HG03378 (cell line): ENCODE measurements around the gene POLQ.
A peak's percentile ranks its signal among the peaks of the same experiment; 100 is the strongest.
"Not testable (repeated sequence)": the region's sequence is repeated elsewhere in the genome, so short reads cannot be mapped to it uniquely, and the experiment has no call there.

Source experiments
- ATAC-seq: cut with Tn5 transposase; IDR thresholded peaks from one replicate; pipeline ENCODE4 v1.9.1; 2021; ENCODE audit warnings: mild to moderate bottlenecking, moderate library complexity; ENCODE audit not compliant: unreplicated experiment

POLQ gene

GRCh38 chr3:121545574-121546455 lies at the start of gene POLQ:
POLQ (minus strand) TSS chr3:121545988; CDS start chr3:121545877, 111 bp downstream.
- peak; percentile 71 for ATAC-seq

GRCh38 chr3:121594850-121595249 lies 49.1 kb upstream of the POLQ start:
- no peak for ATAC-seq

GRCh38 chr3:121593806-121594205 lies 48.0 kb upstream of the POLQ start:
- ATAC-seq: not testable (repeated sequence)

GRCh38 chr3:121592856-121593702 lies 47.3 kb upstream of the POLQ start, which contains the start of gene FBXO40:
FBXO40 (plus strand) TSS chr3:121593379; CDS start chr3:121620576, 27,197 bp downstream.
- no peak for ATAC-seq

GRCh38 chr3:121584418-121584817 lies 38.6 kb upstream of the POLQ start:
- ATAC-seq: no peak

GRCh38 chr3:121581691-121582090 lies 35.9 kb upstream of the POLQ start:
- ATAC-seq: no peak

GRCh38 chr3:121574449-121574848 lies 28.7 kb upstream of the POLQ start:
- no peak for ATAC-seq

GRCh38 chr3:121567649-121568048 lies 21.9 kb upstream of the POLQ start, which contains the start of gene ARGFX:
ARGFX (plus strand) TSS chr3:121567949; CDS start chr3:121570714, 2,765 bp downstream.
- ATAC-seq: no peak

GRCh38 chr3:121566773-121567172 lies 21.0 kb upstream of the POLQ start:
- ATAC-seq: no peak

- no peak for ATAC-seq
Observed at GRCh38 chr3:121562148-121562547, 16.4 kb upstream of the POLQ start.

GRCh38 chr3:121557426-121557934 lies 11.7 kb upstream of the POLQ start:
- no peak for ATAC-seq

GRCh38 chr3:121552797-121553196 lies 7.0 kb upstream of the POLQ start:
- ATAC-seq: no peak

GRCh38 chr3:121552379-121552778 lies 6.6 kb upstream of the POLQ start:
- no peak for ATAC-seq

GRCh38 chr3:121545049-121545573 lies 677 bp downstream of the POLQ start:
- no peak for ATAC-seq

- ATAC-seq: no peak
Observed at GRCh38 chr3:121542924-121543323, 2.9 kb downstream of the POLQ start.

GRCh38 chr3:121531269-121531668 lies 14.5 kb downstream of the POLQ start:
- no peak for ATAC-seq

GRCh38 chr3:121529308-121529707 lies 16.5 kb downstream of the POLQ start:
- ATAC-seq: no peak

- no peak for ATAC-seq
Observed at GRCh38 chr3:121520510-121520909, 25.3 kb downstream of the POLQ start.

- no peak for ATAC-seq
Observed at GRCh38 chr3:121517953-121518655, 27.7 kb downstream of the POLQ start.

GRCh38 chr3:121515862-121516261 lies 29.9 kb downstream of the POLQ start:
- ATAC-seq: no peak
